ENCODE measurements around the gene ALDH1L1.

DNA sequence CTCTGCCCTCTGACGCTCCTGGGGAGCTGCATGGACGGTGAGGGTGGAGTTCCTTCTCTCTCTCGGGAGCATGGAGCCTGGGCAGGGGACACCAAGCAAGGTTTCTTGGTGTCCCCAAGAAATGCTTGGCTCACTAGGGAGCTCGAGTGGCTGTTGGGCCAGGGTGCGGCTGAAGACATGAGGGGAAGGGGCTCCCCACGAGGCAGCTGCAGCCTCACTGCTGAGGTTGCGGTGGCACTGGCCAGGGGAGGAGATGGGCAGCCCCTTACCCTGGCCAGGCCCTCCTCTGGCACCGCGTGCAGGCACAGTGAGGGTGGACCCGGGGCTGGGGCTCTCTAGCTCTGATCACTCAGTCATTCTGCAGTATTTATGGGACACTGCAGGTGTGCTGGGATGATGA, 52.9 kb downstream of the ALDH1L1 start:
- TF ChIP-seq POLR2A (IDR thresholded peaks at IDR 0.05; ENCODE audit: extremely low read depth, insufficient read length) = no peak
- TF ChIP-seq CTCF (IDR thresholded peaks at IDR 0.05; ENCODE audit: low read depth, low read length) = no peak
- TF ChIP-seq MAX (IDR thresholded peaks at IDR 0.05; ENCODE audit: low read depth, low read length) = no peak
- TF ChIP-seq MYC (IDR thresholded peaks at IDR 0.05; ENCODE audit: low read depth, low read length) = no peak

All from NB4 (cell line).